Measurements from ENCODE around the gene TRAF3. TPM values are rescaled to one million over a fixed set of nuclear protein-coding genes. Genes with fewer than 3 reads are reported as not detected.
"Not testable (repeated sequence)": the region's sequence is repeated elsewhere in the genome, so short reads cannot be mapped to it uniquely, and the experiment has no call there.

The TRAF3 gene
- total RNA-seq, 1 donor from 2014 or later = 16.7 TPM

GRCh38 chr14:102822311-102822863 lies 45.1 kb downstream of the TRAF3 start:
- Mint-ChIP-seq H3K4me3 (ENCODE audit: unreplicated experiment) (no peak overlapping the region), H3K9me3 (ENCODE audit: unreplicated experiment) (peaks cover 10% of the 10 kb centered on the region), H3K27ac (ENCODE audit: unreplicated experiment) (no peak overlapping the region), H3K4me1 (ENCODE audit: low read depth, unreplicated experiment) (peaks cover 48% of the 10 kb centered on the region), H3K36me3 (ENCODE audit: unreplicated experiment) (no peaks in the 10 kb centered on the region), H3K27me3 (ENCODE audit: unreplicated experiment) (peaks cover 11% of the 10 kb centered on the region)
- TF ChIP-seq CTCF (IDR thresholded peaks at IDR 0.05; ENCODE audit: partially characterized antibody, unreplicated experiment) = no peak
- no peak for DNase-seq

- Mint-ChIP-seq H3K9me3 (ENCODE audit: unreplicated experiment) (peaks cover 11% of the 10 kb centered on the region), H3K4me1 (ENCODE audit: low read depth, unreplicated experiment) (peaks cover 53% of the 10 kb centered on the region), H3K27ac (ENCODE audit: unreplicated experiment) (peak overlapping the region; percentile 26)
Observed at GRCh38 chr14:102822887-102823286, 45.6 kb downstream of the TRAF3 start.

GRCh38 chr14:102823546-102823945 lies 46.3 kb downstream of the TRAF3 start:
- DNase-seq = no peak
- TF ChIP-seq CTCF (IDR thresholded peaks at IDR 0.05; ENCODE audit: partially characterized antibody, unreplicated experiment) = no peak
- peaks cover 12% of the 10 kb centered on the region for H3K27me3 Mint-ChIP-seq (ENCODE audit: unreplicated experiment)
- H3K4me3 Mint-ChIP-seq (ENCODE audit: unreplicated experiment) = peak overlapping the region; percentile 52
- peak overlapping the region; percentile 76 for H3K27ac Mint-ChIP-seq (ENCODE audit: unreplicated experiment)
- peaks cover 13% of the 10 kb centered on the region for H3K9me3 Mint-ChIP-seq (ENCODE audit: unreplicated experiment)
- H3K36me3 Mint-ChIP-seq (ENCODE audit: unreplicated experiment) = no peaks in the 10 kb centered on the region
- peaks cover 58% of the 10 kb centered on the region for H3K4me1 Mint-ChIP-seq (ENCODE audit: low read depth, unreplicated experiment)

More at GRCh38 chr14:102822887-102823286, 45.6 kb downstream of the TRAF3 start:
- DNase-seq; H3K4me3 Mint-ChIP-seq (ENCODE audit: unreplicated experiment); H3K36me3 Mint-ChIP-seq (ENCODE audit: unreplicated experiment): not testable (repeated sequence)
- H3K27me3 Mint-ChIP-seq (ENCODE audit: unreplicated experiment) = peaks cover 11% of the 10 kb centered on the region

- H3K4me3 Mint-ChIP-seq (ENCODE audit: unreplicated experiment) = no peak overlapping the region
- no peak for DNase-seq
- no peak for TF ChIP-seq CTCF (IDR thresholded peaks at IDR 0.05; ENCODE audit: partially characterized antibody, unreplicated experiment)
- H3K27me3 Mint-ChIP-seq (ENCODE audit: unreplicated experiment) = peaks cover 10% of the 10 kb centered on the region
- peaks cover 65% of the 10 kb centered on the region for H3K4me1 Mint-ChIP-seq (ENCODE audit: low read depth, unreplicated experiment)
- H3K36me3 Mint-ChIP-seq (ENCODE audit: unreplicated experiment) = no peaks in the 10 kb centered on the region
- H3K9me3 Mint-ChIP-seq (ENCODE audit: unreplicated experiment) = peaks cover 13% of the 10 kb centered on the region
- peak overlapping the region; percentile 76 for H3K27ac Mint-ChIP-seq (ENCODE audit: unreplicated experiment)
Observed at GRCh38 chr14:102824832-102825231, 47.6 kb downstream of the TRAF3 start.

- Mint-ChIP-seq H3K27me3 (ENCODE audit: unreplicated experiment) (peaks cover 10% of the 10 kb centered on the region), H3K4me3 (ENCODE audit: unreplicated experiment) (peak overlapping the region; percentile 72), H3K9me3 (ENCODE audit: unreplicated experiment) (peaks cover 13% of the 10 kb centered on the region), H3K27ac (ENCODE audit: unreplicated experiment) (peak overlapping the region; percentile 91), H3K4me1 (ENCODE audit: low read depth, unreplicated experiment) (peaks cover 68% of the 10 kb centered on the region), H3K36me3 (ENCODE audit: unreplicated experiment) (no peaks in the 10 kb centered on the region)
- DNase-seq = no peak
- TF ChIP-seq CTCF (IDR thresholded peaks at IDR 0.05; ENCODE audit: partially characterized antibody, unreplicated experiment) = no peak
Observed at GRCh38 chr14:102825307-102826095, 48.3 kb downstream of the TRAF3 start.
